HG02981 (cell line): ENCODE results near the gene PBX2.
"Not testable (repeated sequence)": the region's sequence is repeated elsewhere in the genome, so short reads cannot be mapped to it uniquely, and the experiment has no call there.

Experiments used
- ATAC-seq: cut with Tn5 transposase; IDR thresholded peaks from one replicate; pipeline ENCODE4 v1.9.1; 2021; ENCODE audit warnings: mild to moderate bottlenecking, moderate library complexity; ENCODE audit not compliant: unreplicated experiment

Gene PBX2

DNA sequence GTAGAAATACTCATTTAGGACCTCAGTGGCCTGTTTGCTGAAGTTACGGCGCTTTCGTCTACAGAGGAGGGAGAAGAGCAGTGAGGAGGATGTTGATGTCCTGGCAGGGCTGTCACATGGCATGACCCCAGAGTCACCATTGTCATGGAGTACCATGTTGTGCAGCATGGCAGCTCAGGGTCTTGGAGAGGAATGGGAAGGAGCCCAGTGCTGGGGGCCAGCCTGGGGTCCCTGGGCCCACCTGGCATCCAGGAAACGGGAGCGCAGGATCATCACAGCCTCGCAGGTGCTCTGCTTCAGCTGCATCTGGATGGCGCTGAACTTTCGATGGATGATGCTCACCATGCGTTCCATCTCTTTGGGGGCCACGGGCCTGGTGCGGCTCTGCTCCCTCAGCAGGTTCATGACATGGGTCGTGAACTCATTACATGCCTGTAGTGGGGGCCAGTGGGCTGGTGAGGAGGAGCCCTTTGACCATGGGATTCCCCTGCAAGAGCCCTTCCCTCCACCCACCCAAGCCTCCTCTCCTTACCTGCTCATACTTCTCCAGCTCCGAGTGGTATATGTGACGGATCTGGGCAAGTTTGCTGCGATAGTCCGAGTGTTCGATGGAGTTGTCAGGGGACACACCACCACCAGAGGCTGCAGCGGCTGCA is 2.1 kb downstream of the PBX2 start:
- ATAC-seq, result not testable (repeated sequence)

DNA sequence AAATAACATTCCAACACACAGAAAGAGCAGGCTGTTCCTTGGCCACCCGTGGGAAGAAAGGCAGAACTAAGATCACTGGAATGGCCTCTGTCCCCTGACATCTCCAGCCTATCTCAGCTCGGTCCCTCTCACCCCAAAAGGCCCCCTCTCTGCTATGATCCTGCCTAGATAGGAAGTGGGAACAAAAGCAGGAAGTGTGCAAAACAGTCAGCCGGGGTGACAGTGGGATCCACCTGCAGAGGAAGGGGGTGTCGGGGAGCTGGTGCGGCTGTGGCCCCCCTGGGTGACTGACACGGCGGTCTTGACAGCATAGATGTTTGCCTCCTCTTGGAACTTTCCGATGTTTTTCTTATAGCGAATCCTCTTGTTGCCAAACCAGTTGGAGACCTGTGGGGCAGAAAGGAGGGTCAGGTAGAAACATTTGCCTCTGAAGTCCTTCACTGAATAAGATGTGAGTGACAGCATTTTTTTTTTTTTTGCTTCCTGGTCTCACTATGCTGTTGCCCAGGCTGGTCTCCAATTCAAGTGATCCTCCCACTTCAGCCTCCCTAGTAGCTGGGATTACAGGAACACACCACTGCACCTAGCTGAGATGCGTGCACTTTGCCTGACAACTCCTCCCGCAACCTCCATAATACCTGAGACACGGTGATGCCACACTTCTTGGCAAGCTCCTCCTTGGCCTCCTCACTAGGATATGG is 2.8 kb downstream of the PBX2 start:
- ATAC-seq, result no peak

DNA sequence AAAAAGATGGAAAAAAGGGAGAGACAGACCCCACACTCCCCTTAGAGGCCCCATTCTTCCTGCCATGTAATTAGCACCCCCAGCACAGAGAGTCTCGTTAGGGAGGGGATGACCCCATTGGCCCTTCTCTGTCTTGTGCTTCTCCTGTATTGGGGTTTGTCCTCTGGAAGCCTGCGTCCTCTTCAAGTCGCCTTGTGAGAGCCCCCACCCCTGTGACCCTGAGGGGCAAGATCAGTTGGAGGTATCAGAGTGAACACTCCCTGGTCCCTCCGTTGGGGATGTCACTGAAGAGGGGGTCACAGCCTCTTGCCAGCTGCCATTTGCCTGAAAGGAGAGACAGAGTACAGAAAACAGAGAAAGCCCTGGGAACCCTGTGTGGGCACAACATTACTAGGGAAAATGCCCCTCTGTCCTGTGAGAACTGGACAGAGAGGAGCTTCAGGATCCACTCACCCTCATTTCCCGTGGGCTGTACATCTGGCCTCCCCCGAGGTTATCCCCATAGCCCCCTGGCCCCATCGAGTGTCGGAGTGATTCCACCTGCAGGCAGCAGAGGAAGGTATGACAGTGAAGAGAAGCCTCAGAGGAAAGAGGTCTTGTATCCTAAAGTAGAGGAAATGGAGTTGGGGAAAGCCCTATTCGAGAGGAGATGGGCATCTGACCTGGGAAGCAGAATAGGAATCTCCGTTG is 3.7 kb downstream of the PBX2 start:
- not testable (repeated sequence) for ATAC-seq

DNA sequence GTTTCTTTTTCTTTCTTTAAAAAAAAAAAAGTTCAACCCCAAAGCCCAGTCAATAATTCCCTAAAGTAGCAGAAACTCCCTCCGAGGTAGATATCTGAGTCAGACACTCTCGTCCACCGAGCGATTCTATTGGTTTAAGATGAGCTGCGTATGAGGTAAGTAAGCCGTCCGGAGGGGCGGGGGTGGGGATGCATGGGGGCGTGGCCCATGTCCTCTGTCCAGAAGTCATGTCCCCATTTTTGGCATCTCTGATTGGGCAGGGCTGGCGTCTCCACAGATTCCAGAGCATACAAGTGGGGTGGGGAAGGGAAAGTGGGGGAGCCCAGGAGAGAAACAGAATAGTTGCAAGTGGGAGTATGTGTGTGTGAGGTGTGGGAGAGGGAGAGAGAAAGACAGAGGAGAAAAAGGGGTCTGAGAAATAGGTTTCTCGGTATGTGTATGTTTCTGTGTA is 4.3 kb downstream of the PBX2 start:
- not testable (repeated sequence) for ATAC-seq

DNA sequence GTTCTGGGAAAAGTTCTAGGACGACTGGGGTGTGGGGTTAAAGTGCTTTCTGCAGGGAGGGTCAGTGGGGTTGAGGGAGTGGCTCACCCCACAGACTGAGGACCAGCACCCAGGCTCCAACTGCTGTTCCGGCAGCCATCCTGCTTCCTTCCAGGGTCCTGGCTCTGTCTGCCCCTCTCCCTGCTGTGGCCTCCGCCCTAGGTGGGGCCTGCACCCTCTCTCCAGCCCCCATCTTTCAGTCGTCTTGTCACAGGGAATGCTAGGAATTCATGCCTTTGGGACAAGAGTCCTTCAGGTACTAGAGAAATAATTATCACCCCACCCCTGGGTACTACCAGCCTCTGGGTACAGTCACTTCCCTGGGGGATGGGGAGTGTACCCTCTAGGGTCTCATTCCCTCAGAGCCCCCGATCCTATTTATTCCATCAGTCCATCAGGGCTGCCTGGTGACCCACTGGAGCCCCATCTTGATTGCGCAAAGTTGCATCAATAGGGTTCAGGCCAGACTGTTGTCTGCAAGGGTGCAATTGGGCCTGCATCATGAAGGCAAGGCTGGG is 5.8 kb downstream of the PBX2 start, which contains the start of gene AGER:
Gene AGER, minus strand, starts transcription at position 170 of the 557 bp plus-strand sequence. Its CDS starts 31 bp downstream, at position 139.
- no peak for ATAC-seq

DNA sequence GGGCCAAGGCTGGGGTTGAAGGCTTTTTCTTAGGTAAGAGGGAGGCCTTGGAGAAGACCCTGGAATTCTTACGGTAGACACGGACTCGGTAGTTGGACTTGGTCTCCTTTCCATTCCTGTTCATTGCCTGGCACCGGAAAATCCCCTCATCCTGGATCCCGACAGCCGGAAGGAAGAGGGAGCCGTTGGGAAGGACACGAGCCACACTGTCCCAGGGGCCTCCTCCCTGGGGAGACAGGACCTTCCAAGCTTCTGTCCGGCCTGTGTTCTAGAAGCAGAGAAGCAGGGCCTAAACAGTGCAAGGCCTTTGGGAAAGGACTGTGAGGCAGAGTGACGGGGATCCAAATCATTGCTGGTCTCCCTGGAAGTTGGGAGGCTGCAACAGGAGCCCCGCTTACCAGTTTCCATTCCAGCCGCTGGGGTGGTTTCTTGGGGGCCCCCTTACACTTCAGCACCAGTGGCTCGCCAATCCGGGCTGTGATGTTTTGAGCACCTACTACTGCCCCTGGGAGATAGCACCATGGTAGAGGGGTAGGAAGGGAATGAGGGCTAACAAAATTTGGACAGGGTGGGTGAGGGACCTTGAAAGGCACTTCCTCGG is 6.4 kb downstream of the PBX2 start:
- no peak for ATAC-seq

DNA sequence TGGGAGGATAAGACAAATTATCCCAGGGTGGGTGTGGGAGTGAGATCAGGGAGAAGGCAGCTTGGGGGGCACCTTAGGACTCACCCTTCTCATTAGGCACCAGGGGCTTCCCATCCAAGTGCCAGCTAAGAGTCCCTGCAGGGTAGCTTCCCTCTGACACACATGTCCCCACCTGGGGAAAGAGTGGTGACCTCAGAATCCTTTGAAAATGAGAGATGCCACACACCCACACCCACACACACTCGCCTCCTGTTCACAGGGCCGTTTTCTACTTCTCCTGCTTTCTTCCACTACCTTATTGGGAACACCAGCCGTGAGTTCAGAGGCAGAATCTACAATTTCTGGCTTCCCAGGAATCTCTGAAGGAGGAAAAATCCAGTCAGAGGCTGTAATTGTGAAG is 7.0 kb downstream of the PBX2 start:
- ATAC-seq, result no peak

DNA sequence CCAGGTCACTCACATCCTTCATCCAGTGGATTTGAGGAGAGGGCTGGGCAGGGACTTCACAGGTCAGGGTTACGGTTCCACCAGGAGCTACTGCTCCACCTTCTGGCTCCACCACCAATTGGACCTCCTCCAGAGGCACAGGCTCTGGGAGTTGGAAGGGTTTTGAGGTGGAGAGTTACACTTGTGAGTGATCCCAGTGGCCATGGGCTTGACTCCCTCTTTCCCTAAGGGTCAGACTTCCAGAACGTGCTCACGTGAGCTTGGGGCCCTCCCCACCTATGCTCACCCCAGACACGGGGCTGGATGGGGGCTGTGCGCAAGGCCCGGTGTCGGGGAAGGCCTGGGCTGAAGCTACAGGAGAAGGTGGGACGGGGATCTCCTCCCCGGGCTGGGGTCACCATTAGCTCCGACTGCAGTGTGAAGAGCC is 7.4 kb downstream of the PBX2 start:
- ATAC-seq, result no peak

DNA sequence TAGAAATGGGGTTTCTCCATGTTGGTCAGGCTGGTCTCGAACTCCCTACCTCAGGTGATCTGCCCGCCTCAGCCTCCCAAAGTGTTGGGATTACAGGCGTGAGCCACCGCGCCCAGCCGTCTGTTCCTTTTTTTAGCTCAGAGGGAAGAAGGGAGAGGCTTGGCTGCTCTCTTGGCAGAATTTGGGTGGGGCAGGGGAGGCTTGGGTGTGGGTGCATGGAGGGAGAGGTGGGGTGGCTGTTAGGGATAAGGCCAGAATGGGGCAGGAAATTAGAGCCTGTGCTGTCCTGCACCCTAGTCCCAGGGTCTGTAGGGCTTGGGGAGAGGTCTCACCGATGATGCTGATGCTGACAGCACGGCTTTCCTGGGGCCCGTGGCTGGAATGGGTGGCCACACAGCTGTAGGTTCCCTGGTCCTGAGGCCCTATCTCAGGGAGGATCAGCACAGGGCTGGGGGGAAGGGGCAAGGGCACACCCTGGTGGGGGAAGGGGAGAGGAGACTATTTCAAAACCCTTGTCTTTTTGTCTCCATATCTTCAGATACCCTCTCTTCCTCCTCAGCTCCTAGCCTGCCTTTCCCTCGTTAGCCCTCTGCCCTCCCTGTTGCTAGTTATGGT is 8.0 kb downstream of the PBX2 start:
- no peak for ATAC-seq

DNA sequence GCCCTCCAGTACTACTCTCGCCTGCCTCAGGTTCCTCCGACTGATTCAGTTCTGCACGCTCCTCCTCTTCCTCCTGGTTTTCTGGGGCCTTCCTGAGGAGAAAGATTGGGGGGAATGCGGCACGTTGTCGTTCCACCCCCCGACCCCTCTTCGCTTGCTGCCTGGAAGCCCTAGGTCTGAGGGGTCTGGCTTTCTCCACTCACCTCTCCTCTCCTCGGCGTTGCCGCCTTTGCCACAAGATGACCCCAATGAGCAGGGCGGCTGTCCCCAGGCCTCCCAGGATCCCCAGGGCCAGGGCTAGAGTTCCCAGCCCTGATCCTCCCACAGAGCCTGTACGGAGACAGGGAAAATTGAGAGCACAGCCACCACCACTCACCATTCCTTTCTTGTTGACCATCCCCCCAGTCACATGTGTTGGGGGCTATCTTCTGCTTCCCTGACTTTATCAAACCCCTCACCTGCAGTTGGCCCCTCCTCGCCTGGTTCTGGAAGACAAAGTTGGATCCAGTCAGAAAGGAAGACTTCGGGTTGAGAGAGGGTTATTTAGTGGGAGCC is 8.8 kb downstream of the PBX2 start:
- ATAC-seq, result no peak

DNA sequence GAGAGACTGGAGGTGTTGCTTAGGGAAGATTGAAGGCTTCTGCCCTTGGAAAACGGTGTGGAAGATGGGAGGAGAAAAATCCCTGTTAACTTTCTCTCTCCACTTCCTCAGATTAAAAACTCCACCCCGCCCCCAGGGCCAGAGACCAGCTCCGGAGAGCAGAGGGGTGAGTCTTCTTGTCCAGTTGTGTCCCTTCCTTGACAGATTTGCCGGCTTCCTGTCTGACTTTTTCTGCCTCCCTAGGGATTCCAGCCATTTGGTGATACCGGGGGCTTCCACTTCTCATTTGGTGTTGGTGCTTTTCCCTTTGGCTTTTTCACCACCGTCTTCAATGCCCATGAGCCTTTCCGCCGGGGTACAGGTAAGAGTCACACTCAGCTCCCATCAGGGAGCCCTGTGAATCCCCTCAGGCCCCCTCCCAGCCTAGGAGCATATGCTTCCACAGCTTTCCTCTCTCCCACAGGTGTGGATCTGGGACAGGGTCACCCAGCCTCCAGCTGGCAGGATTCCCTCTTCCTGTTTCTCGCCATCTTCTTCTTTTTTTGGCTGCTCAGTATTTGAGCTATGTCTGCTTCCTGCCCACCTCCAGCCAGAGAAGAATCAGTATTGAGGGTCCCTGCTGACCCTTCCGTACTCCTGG is 10.1 kb downstream of the PBX2 start:
- ATAC-seq, result no peak

DNA sequence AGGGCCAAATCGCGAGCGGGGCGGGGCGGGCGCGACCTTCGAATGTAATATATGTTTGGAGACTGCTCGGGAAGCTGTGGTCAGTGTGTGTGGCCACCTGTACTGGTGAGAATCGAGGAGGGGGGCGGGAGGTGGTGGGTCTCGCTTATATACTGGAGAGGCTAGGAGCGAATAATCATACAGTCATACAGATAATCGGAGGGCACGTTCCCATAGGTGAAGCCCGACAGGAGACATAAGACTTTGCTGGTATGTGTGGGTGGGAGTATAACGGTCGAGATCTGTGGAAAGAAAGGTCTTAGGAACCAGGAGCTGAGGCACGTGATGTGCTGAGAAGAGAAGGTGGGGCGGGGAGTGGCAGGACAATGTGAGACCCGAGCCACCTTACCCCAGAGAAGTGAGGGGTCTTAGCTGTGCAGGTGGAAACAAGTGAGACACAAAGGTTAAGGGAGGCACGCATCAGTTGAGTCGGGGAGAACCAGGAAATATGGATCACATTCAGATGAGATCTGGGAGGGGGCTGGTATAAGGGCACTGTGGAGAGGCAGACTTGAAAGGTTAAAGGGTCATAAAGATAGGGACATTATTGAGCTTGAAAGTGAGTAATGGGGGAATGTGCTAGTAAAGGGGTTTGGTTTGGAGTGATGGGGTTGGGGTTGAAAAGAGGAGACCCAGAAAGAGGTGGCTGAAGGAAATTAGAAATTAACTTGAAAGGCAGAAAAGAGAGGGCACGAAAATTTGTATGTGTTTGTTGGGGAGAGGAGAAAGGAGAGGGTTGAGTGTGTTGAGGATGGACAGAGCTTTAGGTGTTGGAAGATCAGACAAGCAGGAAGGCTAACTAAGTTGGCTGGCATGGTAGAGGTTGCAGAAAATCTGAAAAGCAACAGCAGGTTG is 11.2 kb downstream of the PBX2 start:
- no peak for ATAC-seq

DNA sequence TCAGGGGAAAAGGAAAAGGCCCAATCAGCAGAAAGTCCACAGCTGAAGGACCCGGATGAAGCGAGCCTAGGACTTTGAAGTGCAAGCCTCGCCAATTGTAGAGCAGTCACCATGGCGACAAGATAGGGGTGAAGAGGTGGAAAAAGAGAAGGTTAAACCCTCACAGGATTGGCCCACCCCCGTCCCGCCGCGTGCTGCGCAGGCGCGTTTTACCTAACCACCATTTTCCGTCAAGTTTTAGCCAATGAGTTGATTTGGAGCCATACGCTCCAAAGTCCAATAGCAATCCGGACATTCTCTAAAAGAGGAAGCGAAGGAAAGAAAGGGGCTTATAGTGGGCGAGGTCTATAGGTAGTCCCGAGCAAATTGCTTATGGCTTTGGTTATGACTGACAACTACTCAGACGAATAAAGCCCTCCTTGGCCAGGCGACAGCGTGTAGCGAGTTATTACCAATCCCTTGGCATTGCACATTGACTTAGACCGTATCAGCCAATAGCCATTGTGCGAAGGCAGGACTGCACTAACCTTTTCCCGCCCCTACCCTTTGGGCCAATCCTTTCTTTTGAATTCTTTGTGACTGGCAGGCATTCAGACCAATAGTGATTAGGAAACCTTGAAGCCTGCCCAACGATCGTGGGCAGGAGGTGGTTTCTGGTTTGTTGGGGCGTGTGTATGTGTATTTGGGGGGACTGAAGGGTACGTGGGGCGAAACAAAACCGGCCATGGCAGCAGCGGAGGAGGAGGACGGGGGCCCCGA is 12.0 kb downstream of the PBX2 start, which contains the start of gene RNF5:
Gene RNF5, plus strand, starts transcription at position 618 of the 759 bp plus-strand sequence. Its CDS starts 107 bp downstream, at position 725.
- peak; percentile 81 for ATAC-seq

DNA sequence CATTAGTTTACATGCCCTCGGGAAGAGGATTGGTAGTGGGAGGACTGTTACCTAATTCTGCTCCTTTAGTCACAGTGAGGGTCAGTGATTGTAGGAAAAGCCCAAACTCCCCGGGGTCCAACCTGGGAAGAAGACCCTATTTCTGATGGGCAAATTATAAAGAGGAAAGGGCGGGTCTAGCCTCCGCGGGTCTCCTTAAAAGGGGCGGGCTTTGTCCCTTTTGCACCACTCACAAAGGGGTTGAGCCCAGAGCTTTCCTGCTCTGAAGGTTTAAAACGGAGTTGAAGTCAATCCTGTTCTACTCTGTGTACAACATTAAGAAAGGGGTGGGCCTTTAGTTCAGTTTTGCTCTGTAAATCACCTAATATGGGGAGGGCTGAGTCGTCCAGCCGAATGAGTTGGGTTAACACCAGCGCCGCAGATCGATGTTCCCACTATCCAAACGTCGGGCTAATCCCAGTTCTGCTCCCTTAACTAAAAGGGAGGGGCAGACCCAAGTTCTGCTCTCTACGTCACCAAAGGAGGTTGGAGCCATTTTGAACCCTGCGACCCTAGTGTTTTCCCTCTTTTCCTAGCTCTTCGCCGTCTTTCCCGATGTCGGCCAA is 12.7 kb downstream of the PBX2 start:
- no peak for ATAC-seq

DNA sequence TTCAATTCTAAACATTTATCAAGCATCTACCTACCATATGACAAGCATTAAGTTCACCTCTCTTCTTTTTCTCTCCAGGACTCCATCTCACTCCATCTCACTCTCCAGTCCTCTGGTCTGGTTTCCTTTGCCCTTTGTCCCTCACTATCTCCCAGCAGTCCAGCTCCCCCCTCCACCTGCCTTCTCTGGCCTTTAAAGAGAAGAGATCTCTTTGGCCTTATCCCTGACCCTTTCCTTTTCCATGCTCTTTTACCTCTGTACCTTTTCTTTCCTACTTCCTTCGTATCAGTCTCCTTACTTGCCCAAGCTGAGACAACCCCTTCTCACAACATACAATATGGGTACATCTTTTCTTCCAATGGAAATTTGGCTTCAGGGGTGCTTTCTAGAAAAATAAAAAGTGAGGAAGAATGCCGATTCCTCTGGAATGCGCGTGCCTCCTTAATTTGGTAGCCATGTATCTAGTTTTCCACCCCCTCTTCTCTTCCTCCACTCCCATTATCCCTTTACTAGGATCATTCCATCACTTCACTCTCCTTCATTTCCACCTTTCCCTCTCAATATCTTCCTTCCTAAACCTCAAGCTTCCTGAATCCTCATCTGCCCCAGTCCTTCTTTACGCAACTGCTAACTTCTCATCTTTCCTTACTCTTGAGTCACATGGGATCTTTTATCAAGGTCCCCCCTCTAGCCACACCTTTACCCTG is 13.4 kb downstream of the PBX2 start:
- no peak for ATAC-seq

DNA sequence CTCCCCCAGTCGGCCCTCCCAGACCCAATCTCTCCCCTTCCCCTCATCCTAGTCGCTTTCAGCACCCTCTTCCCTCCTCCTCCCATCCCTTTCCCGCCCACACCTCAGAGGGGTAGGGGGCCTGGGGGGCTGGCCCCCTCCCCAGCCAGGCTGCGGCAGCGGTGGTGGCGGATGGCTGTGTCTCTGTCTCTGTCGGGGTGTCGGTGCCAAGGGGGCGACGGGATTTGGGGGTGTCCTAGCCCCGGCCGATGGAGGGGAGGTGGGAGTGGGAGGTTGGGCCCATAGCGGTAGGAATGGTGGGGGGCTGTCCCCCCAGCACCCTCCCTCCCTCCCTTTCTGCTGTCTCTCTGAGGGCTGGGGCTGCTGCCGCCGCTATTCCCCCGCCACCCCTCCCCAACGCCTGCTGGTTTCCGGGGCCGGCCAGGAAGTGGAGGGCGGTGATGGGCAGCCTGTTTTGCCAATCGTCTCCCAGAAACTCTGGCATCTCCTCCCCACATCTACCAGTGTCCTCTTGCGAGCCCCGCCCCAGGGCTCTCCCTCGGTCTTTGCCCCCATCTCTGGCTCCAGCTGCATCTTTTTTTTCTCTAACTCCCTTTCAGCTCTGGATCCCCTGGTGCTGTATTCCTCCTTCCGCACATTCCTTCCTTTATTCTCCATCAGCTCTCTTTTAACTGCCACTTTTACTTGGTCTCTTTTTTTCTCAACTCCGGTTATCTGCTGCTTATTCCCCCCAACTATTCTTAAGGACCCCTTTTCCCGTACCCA is 14.1 kb downstream of the PBX2 start, which contains the start of gene AGPAT1:
Gene AGPAT1, minus strand, starts transcription at position 374 of the 765 bp plus-strand sequence. CDS start 4,588 bp downstream, outside the sequence.
- no peak for ATAC-seq
